Keratinocyte (primary cell): ENCODE results near the gene HTR5A. TPM values are rescaled to one million over a fixed set of nuclear protein-coding genes. Genes with fewer than 3 reads are reported as not detected.

Experiments used
- DNase-seq: peaks from one replicate; pipeline ENCODE4 v3.0.0-alpha.2; 2011; ENCODE audit warnings: low read depth, missing footprints, low spot score
- FAIRE-seq: peaks from 2 replicates; lab custom pipeline; 2011; peaks lifted over from hg19 to GRCh38; lab: Jason Lieb, UNC
- H2AFZ ChIP-seq: 2 replicates; pipeline ENCODE4 v1.6.0; 2012; ENCODE audit warnings: low read length, control low read depth, inconsistent platforms; ENCODE audit not compliant: control insufficient read depth
- H3K27ac ChIP-seq: 2 replicates; pipeline ENCODE4 v1.5.1; 2011; ENCODE audit warnings: low read length; ENCODE audit not compliant: control insufficient read depth, insufficient read depth
- H3K27me3 ChIP-seq: 3 replicates; pipeline ENCODE4 v1.6.0; 2011; ENCODE audit warnings: low read length; ENCODE audit not compliant: control insufficient read depth, insufficient read depth; ENCODE audit errors: extremely low read depth
- H3K36me3 ChIP-seq, 2 experiments: 2 replicates in 1 of 2; 3 replicates in 1 of 2; pipeline ENCODE4 v1.5.1; 2011; ENCODE audit warnings: low read length in 2 of 2, mild to moderate bottlenecking in 1 of 2; ENCODE audit not compliant: control insufficient read depth in 2 of 2, insufficient read depth in 2 of 2; ENCODE audit errors: extremely low read depth in 1 of 2
- H3K4me1 ChIP-seq: 3 replicates; pipeline ENCODE4 v1.5.1; 2011; ENCODE audit warnings: low read length; ENCODE audit not compliant: control insufficient read depth, insufficient read depth; ENCODE audit errors: extremely low read depth
- H3K4me2 ChIP-seq: 3 replicates; pipeline ENCODE4 v1.6.0; 2011; ENCODE audit warnings: low read depth, low read length; ENCODE audit not compliant: control insufficient read depth, insufficient read depth; ENCODE audit errors: extremely low read depth
- H3K4me3 ChIP-seq, 3 experiments: fragments of 200-600 bp in 1 of 3; sonication (generic) in 1 of 3; 2 replicates in 2 of 3; 3 replicates in 1 of 3; pipeline ENCODE4 v1.5.1; 2011 to 2016; ENCODE audit warnings: low read length in 3 of 3, mild to moderate bottlenecking in 3 of 3, control low read depth in 2 of 3, inconsistent platforms in 1 of 3, low read depth in 1 of 3, mixed read lengths in 1 of 3, mixed run types in 1 of 3, moderate library complexity in 1 of 3; ENCODE audit not compliant: control insufficient read depth in 2 of 3, insufficient read depth in 2 of 3; ENCODE audit errors: extremely low read depth in 1 of 3
- H3K79me2 ChIP-seq: 2 replicates; pipeline ENCODE4 v1.6.0; 2012; ENCODE audit warnings: low read length; ENCODE audit not compliant: control insufficient read depth, insufficient read depth
- H3K9ac ChIP-seq: 3 replicates; pipeline ENCODE4 v1.6.0; 2011; ENCODE audit warnings: low read length; ENCODE audit not compliant: control insufficient read depth, insufficient read depth; ENCODE audit errors: extremely low read depth
- H3K9me1 ChIP-seq: 3 replicates; pipeline ENCODE4 v1.6.0; 2011; ENCODE audit warnings: low read length; ENCODE audit not compliant: control insufficient read depth, insufficient read depth; ENCODE audit errors: extremely low read depth
- H3K9me3 ChIP-seq: 2 replicates; pipeline ENCODE4 v1.5.1; 2012; ENCODE audit warnings: low read depth, low read length; ENCODE audit not compliant: control insufficient read depth
- H4K20me1 ChIP-seq: 3 replicates; pipeline ENCODE4 v1.6.0; 2011; ENCODE audit warnings: low read length; ENCODE audit not compliant: control insufficient read depth, insufficient read depth; ENCODE audit errors: extremely low read depth
- EZH2 ChIP-seq: IDR thresholded peaks from one replicate; pipeline ENCODE4 v1.6.1; 2012; ENCODE audit warnings: inconsistent platforms, mild to moderate bottlenecking, low read length, moderate library complexity
- dilution Hi-C: fragments of 300-500 bp; cut with MboI; formaldehyde crosslinking; loops from one replicate; pipeline ENCODE4 v1.7.0; 2020; ENCODE audit warnings: low sequenced_read_pairs; ENCODE audit not compliant: extremely low pct_ligation_motif_present
- polyA plus RNA-seq, 5 experiments: library from polyadenylated mRNA; depleted of rRNA in 3 of 5; stranded (reverse) in 3 of 5; stranded (forward) in 1 of 5; unstranded in 1 of 5; fragments of >200 nt; gene quantifications; 1 replicate in 1 of 5; 2 replicates in 3 of 5; 3 replicates in 1 of 5; pipeline versions ENCODE4 v1.2.1 to v1.2.3, GENCODE V29; 2011 to 2012; ENCODE audit warnings: missing spikeins in 2 of 5, low read depth in 1 of 5, low replicate concordance in 1 of 5
- TF ChIP-seq, protein P1 (sequence below), 3 experiments: IDR thresholded peaks in 1 of 3; conservative IDR thresholded peaks in 1 of 3; optimal IDR thresholded peaks in 1 of 3; 2 replicates in 2 of 3; 3 replicates in 1 of 3; pipeline versions ENCODE3 to v1.5.1; 2011; ENCODE audit warnings: low read length in 3 of 3, mild to moderate bottlenecking in 3 of 3, moderate library complexity in 2 of 3, control low read depth in 1 of 3, inconsistent platforms in 1 of 3; ENCODE audit not compliant: insufficient read depth in 2 of 3; ENCODE audit errors: extremely low read depth in 1 of 3

The HTR5A gene
- polyA plus RNA-seq, 1 donor (not counting 4 experiments of a cell fraction or from before 2014, with no cell fraction given), result not detected

DNA sequence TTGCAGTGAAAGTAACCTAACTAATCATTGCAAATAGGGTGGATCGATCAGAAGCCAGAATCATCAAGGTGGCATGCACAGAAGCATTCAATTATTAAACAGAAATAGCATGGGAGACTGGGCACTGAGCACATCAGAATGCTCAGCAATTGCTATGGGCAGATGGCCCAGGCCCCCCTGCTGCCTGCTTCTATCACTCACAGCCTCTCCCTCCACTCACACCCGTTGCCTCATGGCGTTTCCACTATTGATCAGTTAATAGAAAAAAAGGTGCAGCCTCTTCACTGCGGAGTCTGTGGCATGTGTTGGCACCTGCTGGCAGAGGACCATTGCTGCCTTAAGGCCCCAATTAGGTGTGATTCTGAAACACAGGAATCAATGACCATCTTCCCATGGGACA lies 11.2 kb upstream of the HTR5A start:
- dilution Hi-C loops, result no loop called here
- no peak overlapping the region for H3K4me2 ChIP-seq
- H3K4me3 ChIP-seq, result no peak overlapping the region
- no peak for TF ChIP-seq EZH2
- TF ChIP-seq, protein P1, sequence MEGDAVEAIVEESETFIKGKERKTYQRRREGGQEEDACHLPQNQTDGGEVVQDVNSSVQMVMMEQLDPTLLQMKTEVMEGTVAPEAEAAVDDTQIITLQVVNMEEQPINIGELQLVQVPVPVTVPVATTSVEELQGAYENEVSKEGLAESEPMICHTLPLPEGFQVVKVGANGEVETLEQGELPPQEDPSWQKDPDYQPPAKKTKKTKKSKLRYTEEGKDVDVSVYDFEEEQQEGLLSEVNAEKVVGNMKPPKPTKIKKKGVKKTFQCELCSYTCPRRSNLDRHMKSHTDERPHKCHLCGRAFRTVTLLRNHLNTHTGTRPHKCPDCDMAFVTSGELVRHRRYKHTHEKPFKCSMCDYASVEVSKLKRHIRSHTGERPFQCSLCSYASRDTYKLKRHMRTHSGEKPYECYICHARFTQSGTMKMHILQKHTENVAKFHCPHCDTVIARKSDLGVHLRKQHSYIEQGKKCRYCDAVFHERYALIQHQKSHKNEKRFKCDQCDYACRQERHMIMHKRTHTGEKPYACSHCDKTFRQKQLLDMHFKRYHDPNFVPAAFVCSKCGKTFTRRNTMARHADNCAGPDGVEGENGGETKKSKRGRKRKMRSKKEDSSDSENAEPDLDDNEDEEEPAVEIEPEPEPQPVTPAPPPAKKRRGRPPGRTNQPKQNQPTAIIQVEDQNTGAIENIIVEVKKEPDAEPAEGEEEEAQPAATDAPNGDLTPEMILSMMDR (optimal IDR thresholded peaks at IDR 0.05 in 1 of 3, IDR thresholded peaks at IDR 0.05 in 1 of 3, conservative IDR thresholded peaks at IDR 0.05 in 1 of 3; ENCODE audit: extremely low read depth in 1 of 3, insufficient read depth in 2 of 3, low read length in 3 of 3), result no peak
- no peaks in the 10 kb centered on the region for H4K20me1 ChIP-seq
- DNase-seq, result no peak
- H3K9ac ChIP-seq, result no peak overlapping the region
- H3K36me3 ChIP-seq, result no peaks in the 10 kb centered on the region
- no peaks in the 10 kb centered on the region for H3K9me1 ChIP-seq
- no peaks in the 10 kb centered on the region for H3K4me1 ChIP-seq
- H3K9me3 ChIP-seq, result no peaks in the 10 kb centered on the region
- no peak overlapping the region for H3K27ac ChIP-seq
- FAIRE-seq, result no peak
- no peak overlapping the region for H2AFZ ChIP-seq
- no peaks in the 10 kb centered on the region for H3K27me3 ChIP-seq
- H3K79me2 ChIP-seq, result no peaks in the 10 kb centered on the region

DNA sequence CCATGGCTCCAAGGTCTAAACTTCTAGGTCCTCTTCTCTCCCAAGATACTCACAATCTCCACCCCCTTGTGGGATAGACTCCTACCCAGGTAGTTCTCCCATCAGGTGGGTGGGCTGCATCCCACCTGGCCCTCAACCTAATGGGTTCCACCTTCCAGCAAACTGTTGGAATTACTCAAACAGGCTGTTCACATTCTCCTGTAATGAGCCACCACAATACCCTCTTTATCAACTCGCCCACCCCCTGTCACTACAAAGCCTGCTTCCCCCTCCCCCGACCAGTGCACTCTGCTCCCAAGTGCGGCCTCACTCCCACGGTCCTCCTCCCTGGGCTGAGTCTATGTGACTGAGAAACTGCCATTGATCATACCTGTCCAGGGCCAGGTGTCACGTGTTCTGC lies 10.4 kb upstream of the HTR5A start:
- no peak for FAIRE-seq
- H3K4me3 ChIP-seq, result no peak overlapping the region
- dilution Hi-C loops, result no loop called here

More for the DNA sequence above, 10.4 kb upstream of the HTR5A start:
- H4K20me1 ChIP-seq, result no peaks in the 10 kb centered on the region
- no peak overlapping the region for H3K27ac ChIP-seq
- H3K9ac ChIP-seq, result no peak overlapping the region
- no peaks in the 10 kb centered on the region for H3K36me3 ChIP-seq
- H2AFZ ChIP-seq, result no peak overlapping the region
- DNase-seq, result no peak
- H3K4me2 ChIP-seq, result no peak overlapping the region
- H3K27me3 ChIP-seq, result no peaks in the 10 kb centered on the region
- no peaks in the 10 kb centered on the region for H3K79me2 ChIP-seq
- TF ChIP-seq, protein P1 (optimal IDR thresholded peaks at IDR 0.05 in 1 of 3, IDR thresholded peaks at IDR 0.05 in 1 of 3, conservative IDR thresholded peaks at IDR 0.05 in 1 of 3; ENCODE audit: extremely low read depth in 1 of 3, insufficient read depth in 2 of 3, low read length in 3 of 3), result no peak
- no peak for TF ChIP-seq EZH2
- H3K4me1 ChIP-seq, result no peaks in the 10 kb centered on the region
- H3K9me3 ChIP-seq, result no peaks in the 10 kb centered on the region
- no peaks in the 10 kb centered on the region for H3K9me1 ChIP-seq
